ENCODE measurements around the gene COP1.

Gene COP1

DNA sequence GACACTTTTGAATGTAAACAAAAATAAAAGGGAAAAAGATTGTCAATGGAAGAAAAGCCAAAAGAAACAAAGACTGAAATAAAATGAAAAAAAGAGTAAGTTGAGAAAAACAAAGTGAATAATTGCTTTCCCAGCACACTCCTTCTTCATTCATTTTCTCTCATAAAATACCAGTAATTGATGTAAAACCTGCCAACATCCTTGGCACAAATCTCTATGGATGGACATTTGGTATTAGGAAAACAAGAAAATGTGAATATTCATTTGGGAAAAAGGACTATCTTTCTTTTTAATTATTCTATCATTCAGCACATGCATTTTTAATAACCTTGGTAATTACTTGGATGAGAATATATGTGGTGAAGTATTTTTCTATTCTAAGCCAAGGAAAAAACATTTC lies 259.3 kb downstream of the COP1 start:
- no peak for DNase-seq

DNA sequence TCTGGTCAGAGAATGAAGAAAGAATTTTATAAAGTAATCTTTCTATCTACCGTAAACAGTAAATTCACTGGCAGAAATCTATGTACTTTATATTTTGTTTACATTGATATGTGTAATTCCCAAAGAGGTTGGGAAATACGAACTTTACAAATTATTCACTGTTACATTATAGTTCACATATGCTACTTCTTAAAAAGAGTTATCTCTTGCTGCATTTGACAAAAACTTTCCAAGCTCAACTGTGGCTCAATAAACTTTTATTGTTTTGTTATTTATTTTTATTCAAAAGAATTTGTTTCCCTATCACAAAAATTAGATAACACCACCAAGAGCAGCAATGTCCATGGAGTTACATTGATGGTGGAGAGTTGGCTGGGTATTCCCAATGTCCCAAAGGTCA lies 262.5 kb downstream of the COP1 start:
- DNase-seq: no peak

DNA sequence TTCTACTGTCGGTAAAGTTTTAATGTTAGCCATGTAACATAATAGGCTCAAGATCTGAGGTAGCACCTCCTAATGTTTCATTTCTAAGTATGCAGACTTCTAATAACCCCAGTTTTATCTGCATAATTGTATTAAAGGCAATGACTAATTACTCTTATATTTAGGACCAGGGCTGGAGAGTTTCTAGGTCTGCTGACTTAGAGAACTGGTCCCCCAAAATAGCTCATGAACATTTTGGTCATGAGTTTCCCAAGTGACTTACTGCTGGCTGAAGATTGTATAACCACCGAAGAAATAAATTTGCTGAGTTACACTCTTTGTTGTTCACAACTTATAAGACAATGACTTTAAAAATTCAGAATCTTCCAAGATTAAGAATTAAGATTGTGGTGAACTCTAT lies 265.9 kb downstream of the COP1 start:
- DNase-seq: no peak

DNA sequence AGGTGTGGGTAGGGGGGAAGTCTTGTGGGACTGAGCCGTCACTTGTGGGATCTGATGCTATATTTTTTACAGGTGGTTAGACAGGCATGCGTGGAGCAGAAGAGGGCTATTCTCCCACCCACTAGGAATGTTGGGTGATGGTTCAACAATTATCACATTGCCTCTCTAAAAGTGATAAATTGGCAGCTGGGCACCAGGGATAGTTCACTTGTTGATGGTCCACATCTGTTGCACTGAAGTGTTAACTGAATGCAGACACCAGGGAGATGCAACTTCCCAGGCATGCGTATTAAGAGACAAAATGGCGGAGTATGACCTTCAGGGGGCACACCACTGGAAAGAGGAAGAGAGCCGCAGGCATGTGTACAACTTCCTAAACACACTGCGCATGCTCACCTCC lies 270.4 kb downstream of the COP1 start:
- DNase-seq: no peak

DNA sequence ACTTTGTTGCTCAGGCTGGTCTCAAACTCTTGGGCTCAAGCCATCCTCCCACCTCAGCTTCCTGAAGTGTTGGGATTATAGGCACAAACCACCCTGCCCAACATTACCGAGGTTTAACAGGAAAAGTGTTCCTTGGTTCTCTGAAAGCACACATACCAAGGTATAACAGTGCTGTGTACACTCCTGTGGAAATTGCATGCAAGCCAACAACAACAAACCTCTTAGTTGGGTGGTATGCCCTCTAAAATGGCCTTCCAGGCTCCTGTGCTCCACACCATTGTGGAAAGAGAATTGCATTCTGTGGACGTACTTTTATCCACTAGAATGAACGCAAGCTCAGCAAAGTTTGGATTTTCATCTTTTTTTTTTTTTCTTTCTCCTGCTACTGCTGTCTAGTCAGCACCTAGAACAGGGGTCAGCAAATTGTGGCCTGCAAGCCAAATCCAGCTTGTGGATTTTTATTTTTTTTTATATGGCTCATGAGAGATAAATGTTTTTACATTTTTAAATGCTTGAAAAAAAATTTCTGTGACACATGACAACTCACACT lies 271.4 kb downstream of the COP1 start:
- DNase-seq: no peak

DNA sequence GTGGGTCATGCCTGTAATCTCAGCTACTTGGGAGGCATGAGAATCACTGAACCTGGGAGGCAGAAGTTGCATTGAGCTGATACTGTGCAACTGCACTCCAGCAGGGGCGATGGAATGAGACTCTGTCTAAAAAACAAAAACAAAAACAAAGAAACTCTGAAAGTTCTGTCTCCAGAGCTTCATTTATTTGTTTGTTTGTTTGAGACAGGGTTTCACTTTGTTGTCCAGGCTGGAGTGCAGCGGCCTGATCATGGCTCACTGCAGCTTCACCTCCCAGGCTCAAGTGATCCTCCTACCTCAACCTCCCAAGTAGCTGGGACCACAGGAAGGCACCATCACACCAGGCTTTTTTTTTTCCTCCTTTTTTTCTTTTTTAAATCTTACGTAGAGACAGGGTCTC lies 271.9 kb downstream of the COP1 start:
- no peak for DNase-seq

DNA sequence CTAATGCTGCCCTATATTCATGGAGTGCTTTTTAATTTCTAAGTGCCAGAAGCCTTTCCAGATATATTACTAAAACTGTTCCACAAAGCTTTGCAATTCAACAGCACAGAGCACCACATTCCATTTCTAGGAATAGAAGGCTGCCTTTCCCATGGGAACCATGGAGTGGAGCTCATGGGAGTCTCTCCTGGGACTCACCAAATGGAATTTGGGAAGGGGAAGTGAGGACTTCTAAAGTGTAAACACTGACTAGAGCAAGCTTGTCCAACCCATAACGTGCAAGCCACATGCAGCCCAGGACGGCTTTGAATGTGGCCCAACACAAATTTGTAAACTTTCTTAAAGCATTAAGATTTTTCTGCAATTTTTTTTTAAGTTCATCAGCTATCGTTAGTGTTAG lies 273.3 kb downstream of the COP1 start:
- no peak for DNase-seq

DNA sequence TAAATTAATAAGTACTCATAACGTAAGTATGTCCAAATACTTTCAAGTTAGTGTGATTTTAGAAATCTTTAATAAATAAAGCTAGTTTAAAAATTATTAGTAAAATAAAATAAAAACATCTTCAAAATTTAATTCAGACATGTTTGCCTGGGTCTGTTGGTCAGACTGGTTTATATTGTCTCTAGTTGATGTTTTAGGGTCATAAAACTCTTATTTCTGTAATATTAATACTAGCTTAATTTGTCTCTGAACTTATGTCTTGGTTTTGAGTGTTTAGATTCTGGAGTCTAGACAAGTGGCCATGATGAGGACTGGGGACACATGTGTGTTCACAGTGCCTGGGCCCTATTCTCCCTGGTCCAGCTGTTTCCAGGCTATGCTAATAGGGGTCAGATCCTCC lies 279.1 kb downstream of the COP1 start:
- no peak for DNase-seq

DNA sequence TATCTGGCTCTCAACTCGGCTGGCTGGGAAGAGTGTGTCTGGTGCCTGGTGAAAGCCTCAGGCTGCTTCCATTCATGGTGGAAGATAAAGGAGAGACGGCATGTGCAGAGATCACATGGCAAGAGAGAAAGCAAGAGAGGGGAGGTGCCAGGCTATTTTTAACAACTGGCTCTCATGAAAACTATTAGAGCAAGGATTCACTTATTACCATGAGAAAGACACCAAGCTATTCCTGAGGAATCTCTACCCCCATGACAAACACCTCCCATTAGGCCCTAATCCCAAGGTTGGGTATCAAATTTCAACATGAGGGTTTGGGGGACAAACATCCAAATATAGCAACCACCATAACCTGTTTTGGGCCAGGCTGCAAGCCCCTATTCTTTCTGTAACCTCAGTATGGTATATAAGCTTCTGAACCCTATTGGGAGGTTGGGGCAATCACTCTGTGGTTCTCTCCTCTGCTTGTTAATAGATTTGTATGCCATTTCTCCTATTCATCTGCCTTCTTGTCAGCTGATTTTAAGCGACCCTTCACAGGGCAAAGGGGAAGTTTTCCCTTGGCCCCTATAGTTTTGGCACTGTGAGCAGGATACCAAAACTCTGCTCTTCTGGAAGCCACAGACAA lies 284.7 kb downstream of the COP1 start:
- no peak for DNase-seq

DNA sequence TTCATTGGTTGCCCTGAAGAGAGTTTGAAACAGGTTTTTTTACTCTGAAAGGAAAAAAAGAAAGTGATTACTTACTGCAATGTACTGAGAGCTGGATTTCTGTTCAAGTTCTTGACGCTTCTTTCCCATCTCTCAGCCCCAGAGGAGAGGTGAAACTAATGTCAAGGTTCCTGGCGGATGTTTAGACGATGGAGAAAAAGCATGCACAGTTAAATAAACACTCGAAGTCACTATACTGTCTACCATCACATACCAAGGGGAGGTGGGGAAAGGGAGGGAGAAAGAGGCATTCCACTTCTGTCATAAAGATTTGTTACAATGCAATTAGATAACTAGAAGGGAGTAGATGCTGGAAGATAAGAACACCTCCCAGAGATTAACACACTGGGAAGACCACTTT lies 286.7 kb downstream of the COP1 start:
- no peak for DNase-seq

DNA sequence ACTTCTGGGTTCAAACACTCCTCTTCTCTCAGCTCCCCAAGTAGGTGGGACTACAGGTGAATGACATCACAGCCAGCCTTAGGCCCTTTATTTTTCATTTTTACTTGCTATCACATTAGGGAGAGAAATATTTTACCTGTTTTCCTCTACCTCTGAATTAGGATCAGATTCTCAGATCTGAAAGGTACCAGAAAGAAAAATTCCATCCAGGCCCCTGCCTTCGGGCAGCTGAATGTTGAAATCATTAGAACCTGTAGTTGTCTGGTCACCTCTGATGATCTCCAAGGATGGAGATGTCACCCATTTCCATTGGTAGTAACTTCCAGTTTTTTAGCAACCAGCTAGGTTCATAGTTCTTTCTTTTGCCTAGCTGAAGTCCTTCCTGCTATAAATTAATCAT lies 288.1 kb downstream of the COP1 start:
- no peak for DNase-seq

DNA sequence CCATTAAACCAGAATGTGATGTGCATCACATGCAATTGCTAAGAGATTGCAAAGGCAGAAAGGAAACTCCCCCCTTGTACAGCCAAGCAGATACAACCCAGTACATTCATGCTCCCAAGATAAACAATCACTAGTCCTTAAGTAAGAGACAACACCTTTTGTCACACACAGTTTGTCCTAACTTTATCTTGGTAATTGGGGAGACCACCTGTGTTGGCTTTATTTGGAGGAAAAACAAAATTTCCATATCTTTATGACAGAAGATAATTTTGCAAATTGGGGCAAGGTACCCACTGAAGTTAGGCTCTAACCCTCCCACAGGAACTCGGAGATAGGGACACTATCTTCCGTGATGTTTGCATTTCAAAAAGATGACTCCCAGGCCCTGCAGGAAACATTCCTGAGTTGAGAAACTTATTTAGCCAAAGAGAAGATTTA lies 288.7 kb downstream of the COP1 start:
- DNase-seq: no peak

DNA sequence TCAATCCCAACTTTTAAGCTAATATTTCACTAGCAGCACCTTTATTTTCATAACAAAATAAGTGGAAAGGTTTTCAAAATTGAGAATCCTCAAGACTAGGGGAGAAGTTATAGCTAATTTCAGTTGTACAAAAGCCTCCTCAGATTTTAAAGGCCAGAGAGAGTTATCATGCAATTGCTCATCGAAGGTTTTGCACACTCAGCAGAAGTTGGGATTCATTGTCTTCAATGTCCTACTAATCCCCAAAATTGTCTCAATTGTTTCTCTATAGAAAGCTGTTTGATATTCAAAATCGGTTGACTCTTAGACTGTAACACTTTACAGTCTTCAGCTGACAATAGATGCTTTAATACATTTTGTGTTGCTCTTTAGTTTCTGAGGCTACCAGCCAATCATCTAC lies 293.0 kb downstream of the COP1 start:
- DNase-seq: no peak

DNA sequence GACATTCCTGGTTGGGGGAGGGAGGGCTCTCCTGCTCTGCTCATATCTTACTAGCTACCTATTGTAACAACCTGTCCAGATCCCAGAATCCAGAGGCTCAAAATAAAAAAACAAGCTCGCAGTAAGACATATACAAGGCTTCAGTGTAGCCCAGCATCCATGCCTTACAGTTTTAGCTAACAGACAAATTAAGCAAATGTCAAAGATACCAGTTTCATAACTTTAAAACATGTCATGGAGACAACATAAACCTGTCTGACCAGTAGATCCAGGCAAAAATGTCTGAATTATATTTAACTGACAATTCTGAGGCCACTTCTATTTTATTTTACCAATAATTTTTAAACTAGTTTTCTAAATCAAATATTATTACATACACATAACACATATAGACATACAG lies 295.9 kb downstream of the COP1 start:
- DNase-seq: no peak

DNA sequence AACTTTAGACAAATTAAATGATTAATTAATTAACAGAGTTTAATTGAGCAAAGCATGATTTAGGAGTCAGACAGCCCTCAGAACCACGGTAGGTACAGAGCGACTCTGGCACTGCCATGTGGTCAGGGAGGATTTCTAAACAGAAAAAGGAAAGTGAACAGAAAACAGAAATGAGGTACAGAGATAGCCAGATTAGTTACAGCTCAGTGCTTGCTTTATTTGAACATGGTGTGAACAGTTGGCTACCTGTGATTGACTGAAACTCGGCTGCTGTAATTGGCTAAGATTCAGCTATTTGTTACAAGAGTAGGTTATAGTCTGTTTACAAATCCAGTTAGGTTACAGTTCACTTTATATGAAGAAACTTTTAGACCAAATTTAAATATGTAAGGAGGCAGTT lies 300.7 kb downstream of the COP1 start:
- DNase-seq: no peak

DNA sequence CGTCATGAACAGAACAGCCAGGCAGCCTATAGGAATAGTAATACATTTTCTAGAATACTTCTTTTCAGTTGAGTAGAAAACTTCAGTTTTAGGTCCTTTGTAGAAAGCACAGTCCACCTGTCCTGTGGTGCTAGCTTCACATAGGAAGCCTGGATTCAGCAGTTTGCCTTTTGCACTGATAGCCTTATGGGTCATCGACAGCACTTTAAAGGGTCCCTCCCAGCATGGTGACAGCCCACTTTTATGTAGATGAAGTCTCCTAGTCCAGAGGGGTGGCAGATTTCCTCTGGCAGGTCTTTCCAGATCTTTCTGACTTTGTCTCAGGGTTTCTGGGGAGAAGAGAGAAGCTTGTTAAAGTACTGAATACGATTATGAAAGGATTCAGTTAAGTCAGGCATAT lies 302.3 kb downstream of the COP1 start:
- no peak for DNase-seq

DNA sequence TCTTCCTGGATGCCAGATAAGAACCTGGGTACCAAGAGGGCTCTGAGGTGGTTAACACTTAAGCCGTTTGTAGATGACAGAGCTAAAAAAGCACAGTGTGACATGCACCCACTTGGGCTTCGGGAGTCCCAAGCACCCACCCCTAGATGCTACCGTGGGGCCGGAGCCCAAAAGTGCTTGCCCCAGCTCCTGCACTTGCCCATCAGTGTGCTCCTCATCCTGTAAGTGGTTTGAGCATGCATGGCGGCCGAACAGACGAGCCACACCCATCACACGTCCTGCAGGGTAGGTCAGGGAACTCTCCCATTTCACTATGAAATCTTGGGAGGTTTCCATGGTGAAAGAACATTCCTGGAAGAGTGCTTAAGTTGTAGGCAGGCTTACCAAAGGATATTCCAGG lies 304.8 kb downstream of the COP1 start:
- DNase-seq: no peak

DNA sequence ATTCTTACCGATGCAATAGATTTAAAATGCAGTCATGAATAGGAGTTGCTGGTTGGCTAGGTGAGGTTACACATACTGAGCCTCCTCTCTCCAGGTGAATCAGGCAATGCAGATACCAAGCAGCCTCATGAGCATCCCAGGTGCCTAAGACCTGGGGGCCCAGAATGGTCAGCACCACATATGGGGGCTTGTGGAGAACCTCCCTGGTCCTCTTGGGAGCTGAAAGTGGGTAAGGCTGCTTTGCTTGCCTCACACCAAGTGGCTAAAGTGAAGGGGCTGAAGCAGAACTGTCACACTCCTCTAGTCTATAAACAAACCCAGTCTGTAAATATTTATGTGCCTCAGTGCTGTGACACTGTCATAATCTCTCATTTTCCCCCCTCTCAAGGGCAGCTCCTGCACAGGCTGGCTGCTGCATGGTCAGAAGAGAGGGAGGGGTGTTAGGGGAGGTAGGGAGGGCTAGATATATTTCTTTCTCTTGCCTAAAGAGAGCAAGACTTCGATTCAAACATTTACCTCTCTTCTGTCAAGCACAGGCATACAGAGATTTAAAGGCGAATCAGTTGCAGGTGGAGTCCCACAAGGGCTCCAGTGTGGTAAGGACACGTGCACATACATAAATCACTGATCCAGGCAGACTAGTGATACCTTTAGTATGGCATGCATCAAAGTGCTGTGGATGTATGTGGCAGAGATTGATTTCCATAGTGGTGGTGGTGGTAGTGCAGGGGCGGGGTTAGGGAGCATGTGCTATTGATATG lies 305.8 kb downstream of the COP1 start:
- no peak for DNase-seq

DNA sequence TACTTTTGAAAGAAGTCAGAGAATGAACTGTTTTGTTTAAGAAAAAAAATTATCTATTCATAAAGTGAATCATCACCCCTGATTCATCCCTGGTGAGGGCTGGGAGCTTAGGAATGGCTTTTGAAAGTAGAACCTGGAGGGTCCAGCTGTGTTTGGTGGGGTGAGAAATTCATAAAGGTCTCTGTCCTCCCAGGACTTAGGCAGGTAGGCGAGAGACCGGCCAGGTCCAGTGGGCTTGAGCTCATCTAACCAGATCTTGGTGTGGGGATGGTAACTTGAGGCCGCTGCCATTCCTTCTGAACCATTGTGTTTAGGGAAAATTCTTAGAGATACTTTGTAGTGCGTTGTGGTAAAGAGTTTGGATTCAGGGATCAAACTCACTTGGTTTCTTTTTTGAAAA lies 306.9 kb downstream of the COP1 start:
- no peak for DNase-seq

DNA sequence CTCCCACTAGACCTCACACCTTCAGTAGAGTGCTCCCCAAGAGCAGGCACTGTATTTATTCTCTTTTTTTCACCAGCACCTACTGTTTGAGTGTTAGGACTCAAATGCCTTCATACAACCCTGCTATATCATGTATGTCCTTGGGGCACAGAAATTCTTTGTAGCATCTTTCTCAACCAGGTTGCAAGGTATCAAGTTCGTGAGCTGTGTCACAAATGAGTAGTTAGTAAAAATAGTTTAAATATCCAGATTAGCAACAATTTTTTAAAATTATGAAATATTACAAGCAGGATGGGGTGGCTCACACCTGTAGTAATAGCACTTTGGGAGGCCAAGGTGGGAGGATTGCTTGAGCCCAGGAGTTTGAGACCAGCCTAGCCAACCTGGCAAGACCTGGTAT lies 311.1 kb downstream of the COP1 start:
- no peak for DNase-seq
